HG03521 (cell line): ENCODE data around the gene UBA7.
"Not testable (repeated sequence)": the region's sequence is repeated elsewhere in the genome, so short reads cannot be mapped to it uniquely, and the experiment has no call there.

Experiments
- ATAC-seq: cut with Tn5 transposase; IDR thresholded peaks from one replicate; pipeline ENCODE4 v1.9.1; 2021; ENCODE audit warnings: mild to moderate bottlenecking, moderate library complexity; ENCODE audit not compliant: unreplicated experiment

UBA7 gene

GRCh38 chr3:49813497-49814174 is at the start of gene UBA7:
UBA7 (minus strand) TSS chr3:49813953; CDS start chr3:49813787, 166 bp downstream.
- peak; percentile 61 for ATAC-seq

- ATAC-seq: no peak
These were observed 46.0 kb upstream of the UBA7 start for GRCh38 chr3:49859576-49860305.

- ATAC-seq: peak; percentile 88
These were observed 42.6 kb upstream of the UBA7 start, which contains the start of gene TRAIP for GRCh38 chr3:49856181-49857005. TRAIP (minus strand) TSS chr3:49856564; CDS start chr3:49856453, 111 bp downstream.

GRCh38 chr3:49855662-49856061 is 41.9 kb upstream of the UBA7 start:
- ATAC-seq: no peak

GRCh38 chr3:49845694-49846093 is 31.9 kb upstream of the UBA7 start:
- ATAC-seq: no peak

- no peak for ATAC-seq
These were observed 30.9 kb upstream of the UBA7 start for GRCh38 chr3:49844464-49845183.

- ATAC-seq: no peak
These were observed 29.2 kb upstream of the UBA7 start for GRCh38 chr3:49842843-49843517.

- no peak for ATAC-seq
These were observed 28.1 kb upstream of the UBA7 start for GRCh38 chr3:49841806-49842205.

- ATAC-seq: no peak
These were observed 27.5 kb upstream of the UBA7 start for GRCh38 chr3:49841126-49841696.

GRCh38 chr3:49840388-49840787 is 26.6 kb upstream of the UBA7 start:
- ATAC-seq: no peak

- no peak for ATAC-seq
These were observed 25.5 kb upstream of the UBA7 start for GRCh38 chr3:49839193-49839809.

GRCh38 chr3:49831341-49831740 is 17.6 kb upstream of the UBA7 start:
- no peak for ATAC-seq

GRCh38 chr3:49826016-49826415 is 12.3 kb upstream of the UBA7 start:
- no peak for ATAC-seq

GRCh38 chr3:49823131-49823530 is 9.4 kb upstream of the UBA7 start:
- ATAC-seq: not testable (repeated sequence)

- ATAC-seq: no peak
These were observed 747 bp downstream of the UBA7 start for GRCh38 chr3:49812916-49813496.

- ATAC-seq: no peak
These were observed 6.2 kb downstream of the UBA7 start for GRCh38 chr3:49807431-49808114.

GRCh38 chr3:49806850-49807249 is 6.9 kb downstream of the UBA7 start:
- no peak for ATAC-seq

GRCh38 chr3:49805897-49806701 is 7.7 kb downstream of the UBA7 start:
- ATAC-seq: no peak
